Mesenchymal stem cell (in vitro differentiated cells and primary cell): ENCODE measurements around the gene SLC16A5.
A peak's percentile ranks its signal among the peaks of the same experiment; 100 is the strongest.

Experiments used
- DNase-seq: peaks from one replicate; pipeline ENCODE4 v3.0.0-alpha.2; 2013
- H2AFZ ChIP-seq: one replicate; pipeline ENCODE4 v1.6.1; 2013; ENCODE audit warnings: low read depth, mild to moderate bottlenecking, control low read depth, inconsistent platforms, low read length, moderate library complexity
- H2AK5ac ChIP-seq: 2 replicates; pipeline ENCODE4 v1.6.1; 2013; ENCODE audit warnings: low read length, moderate library complexity, mild to moderate bottlenecking, inconsistent platforms; ENCODE audit not compliant: severe bottlenecking
- H2BK120ac ChIP-seq: one replicate; pipeline ENCODE4 v1.6.1; 2013; ENCODE audit warnings: low read depth, mild to moderate bottlenecking, inconsistent platforms, low read length, moderate library complexity
- H2BK12ac ChIP-seq, 2 experiments: one replicate each; pipeline ENCODE4 v1.6.1; 2013; ENCODE audit warnings: inconsistent platforms in 2 of 2, low read length in 2 of 2, mild to moderate bottlenecking in 2 of 2, moderate library complexity in 2 of 2, control low read depth in 1 of 2
- H2BK15ac ChIP-seq: one replicate; pipeline ENCODE4 v1.6.1; 2013; ENCODE audit warnings: mild to moderate bottlenecking, low read depth, inconsistent platforms; ENCODE audit not compliant: poor library complexity, severe bottlenecking
- H2BK5ac ChIP-seq: 2 replicates; pipeline ENCODE4 v1.6.1; 2013; ENCODE audit warnings: low read depth, mild to moderate bottlenecking, low read length, control low read depth, inconsistent platforms; ENCODE audit not compliant: poor library complexity, severe bottlenecking
- H3K14ac ChIP-seq, 2 experiments: one replicate each; pipeline ENCODE4 v1.6.1; 2013; ENCODE audit warnings: inconsistent platforms in 2 of 2, low read length in 2 of 2, control low read depth in 1 of 2, mild to moderate bottlenecking in 1 of 2, moderate library complexity in 1 of 2
- H3K18ac ChIP-seq, 2 experiments: one replicate each; pipeline ENCODE4 v1.6.1; 2013; ENCODE audit warnings: inconsistent platforms in 2 of 2, low read length in 2 of 2, control low read depth in 1 of 2, low read depth in 1 of 2, mild to moderate bottlenecking in 1 of 2
- H3K23ac ChIP-seq, 2 experiments: one replicate each; pipeline ENCODE4 v1.6.1; 2013; ENCODE audit warnings: inconsistent platforms in 2 of 2, low read length in 2 of 2, mild to moderate bottlenecking in 2 of 2, moderate library complexity in 2 of 2, control low read depth in 1 of 2
- H3K27ac ChIP-seq: 2 replicates; pipeline ENCODE4 v1.5.1; 2013; ENCODE audit warnings: mild to moderate bottlenecking, moderate library complexity, low read length, control low read depth, inconsistent platforms; ENCODE audit not compliant: poor library complexity, severe bottlenecking
- H3K27me3 ChIP-seq, 2 experiments: 2 replicates each; pipeline versions ENCODE4 v1.6.1 to v1.7.0; 2013; ENCODE audit warnings: low read length in 2 of 2, mild to moderate bottlenecking in 2 of 2, moderate library complexity in 2 of 2, control low read depth in 1 of 2, inconsistent platforms in 1 of 2; ENCODE audit not compliant: control insufficient read depth in 1 of 2, insufficient read depth in 1 of 2
- H3K36me3 ChIP-seq, 2 experiments: 2 replicates each; pipeline versions ENCODE4 v1.6.1 to v1.7.0; 2013; ENCODE audit warnings: low read length in 2 of 2, control low read depth in 1 of 2, inconsistent platforms in 1 of 2, low read depth in 1 of 2, mild to moderate bottlenecking in 1 of 2; ENCODE audit not compliant: insufficient read depth in 2 of 2, control insufficient read depth in 1 of 2
- H3K4ac ChIP-seq, 2 experiments: one replicate each; pipeline ENCODE4 v1.6.1; 2013; ENCODE audit warnings: inconsistent platforms in 2 of 2, low read length in 2 of 2, mild to moderate bottlenecking in 2 of 2, moderate library complexity in 2 of 2, control low read depth in 1 of 2, low read depth in 1 of 2
- H3K4me1 ChIP-seq: 2 replicates; pipeline ENCODE4 v1.6.1; 2013; ENCODE audit warnings: low read depth, low read length, control low read depth; ENCODE audit not compliant: control insufficient read depth, insufficient read depth
- H3K4me2 ChIP-seq: 2 replicates; pipeline ENCODE4 v1.6.1; 2013; ENCODE audit warnings: low read length, mild to moderate bottlenecking, inconsistent platforms; ENCODE audit not compliant: poor library complexity, severe bottlenecking
- H3K4me3 ChIP-seq, 2 experiments: 2 replicates each; pipeline versions ENCODE4 v1.5.1 to v1.7.0; 2013; ENCODE audit warnings: low read length in 2 of 2, mild to moderate bottlenecking in 2 of 2, control low read depth in 1 of 2, low read depth in 1 of 2; ENCODE audit not compliant: insufficient read depth in 1 of 2
- H3K79me1 ChIP-seq: replicated peaks from 2 replicates; pipeline ENCODE4 v1.6.1; 2013; ENCODE audit warnings: mild to moderate bottlenecking, control low read depth, low read length, inconsistent platforms; ENCODE audit not compliant: poor library complexity, severe bottlenecking
- H3K9ac ChIP-seq: 2 replicates; pipeline ENCODE4 v1.7.0; 2013; ENCODE audit warnings: mild to moderate bottlenecking, low read length, moderate library complexity
- H3K9me3 ChIP-seq: 2 replicates; pipeline ENCODE4 v1.7.0; 2013; ENCODE audit warnings: mild to moderate bottlenecking, low read length; ENCODE audit not compliant: control insufficient read depth
- H4K8ac ChIP-seq: one replicate; pipeline ENCODE4 v1.6.1; 2013; ENCODE audit warnings: inconsistent platforms, mild to moderate bottlenecking, low read length, moderate library complexity
- H4K91ac ChIP-seq: one replicate; pipeline ENCODE4 v1.6.1; 2013; ENCODE audit warnings: mild to moderate bottlenecking, low read length, inconsistent platforms
- WGBS: methylation state at CpG from one replicate; pipeline ENCODE4 v1.1.7; 2013; ENCODE audit warnings: mixed read lengths; 5-methylcytosine and 5-hydroxymethylcytosine counted together

Gene SLC16A5

DNA sequence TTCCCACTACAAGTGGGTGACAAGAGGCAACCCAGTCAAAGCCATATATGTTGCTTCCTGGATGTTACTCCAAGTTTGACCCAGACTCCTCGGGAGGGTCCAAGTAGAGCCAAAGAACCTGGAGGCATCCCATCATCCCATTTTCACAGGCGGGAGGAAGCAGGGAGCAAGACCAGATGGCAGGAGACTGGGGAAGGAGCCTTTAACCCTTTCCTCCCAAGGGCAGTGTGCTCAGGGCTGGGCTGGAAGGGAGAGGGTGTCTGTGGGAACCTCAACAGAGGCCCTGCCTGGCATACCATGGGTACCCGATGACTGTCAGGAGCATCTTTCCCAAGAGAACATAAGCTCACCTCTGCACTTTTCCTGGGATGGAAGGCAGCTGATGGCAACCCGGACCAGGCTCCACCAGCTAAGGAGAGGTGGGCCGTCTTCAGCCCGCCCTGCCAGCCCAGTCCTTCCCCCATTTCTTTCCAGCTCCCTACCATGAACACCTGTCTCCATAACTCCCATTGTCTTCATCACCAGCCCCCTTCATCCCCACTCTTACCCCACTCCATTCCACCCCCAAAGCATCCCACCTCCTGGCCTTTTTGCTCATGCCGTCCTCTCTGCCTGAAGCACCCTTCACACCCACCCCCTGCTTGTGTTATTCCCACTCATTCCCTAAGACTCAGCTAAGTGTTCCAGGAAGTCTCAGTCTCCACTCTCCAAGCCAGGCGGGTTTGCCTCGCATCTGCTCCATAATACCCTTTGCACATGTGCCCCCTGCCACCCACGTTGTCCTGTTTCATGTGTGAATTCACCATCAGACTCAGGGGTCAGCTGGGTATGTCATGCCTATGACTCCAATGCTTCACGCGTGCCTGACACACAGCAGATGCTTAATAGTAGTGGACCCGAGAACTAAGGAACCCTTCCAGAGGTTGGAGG lies 5.9 kb upstream of the SLC16A5 start:
- H3K4me3 ChIP-seq = no peak overlapping the region
- peaks cover 2% of the 10 kb centered on the region for H3K79me1 ChIP-seq

GRCh38 chr17:75082683-75083082 lies 5.1 kb upstream of the SLC16A5 start:
- peak overlapping the region in 1 of 2 experiments; percentile 61 for H3K18ac ChIP-seq
- WGBS = 88% methylated on average over 6 of the region's 6 CpGs
- H2BK5ac ChIP-seq = no peak overlapping the region
- peak overlapping the region; percentile 29 for H4K8ac ChIP-seq
- no peak for DNase-seq
- no peak overlapping the region for H2BK15ac ChIP-seq
- H3K14ac ChIP-seq = no peak overlapping the region
- no peak overlapping the region for H3K4me3 ChIP-seq
- peak overlapping the region; percentile 92 for H2AK5ac ChIP-seq
- H3K27ac ChIP-seq = no peak overlapping the region
- H3K9ac ChIP-seq = no peak overlapping the region
- H3K27me3 ChIP-seq = no peaks in the 10 kb centered on the region
- peak overlapping the region in 1 of 2 experiments; percentile 32 for H3K4ac ChIP-seq
- H2BK120ac ChIP-seq = no peak overlapping the region
- no peaks in the 10 kb centered on the region for H3K9me3 ChIP-seq
- peak overlapping the region; percentile 69 to 70 for H2BK12ac ChIP-seq
- H3K79me1 ChIP-seq = peaks cover 2% of the 10 kb centered on the region
- no peak overlapping the region for H3K23ac ChIP-seq
- peak overlapping the region; percentile 3 for H4K91ac ChIP-seq
- H3K4me2 ChIP-seq = no peak overlapping the region
- peaks cover 0 to 2% of the 10 kb centered on the region in 2 experiments for H3K36me3 ChIP-seq
- peaks cover 44% of the 10 kb centered on the region for H3K4me1 ChIP-seq
- H2AFZ ChIP-seq = no peak overlapping the region

More for the DNA sequence above, 5.9 kb upstream of the SLC16A5 start:
- peaks cover 0 to 2% of the 10 kb centered on the region in 2 experiments for H3K36me3 ChIP-seq
- peak overlapping the region in 1 of 2 experiments; percentile 61 for H3K18ac ChIP-seq
- H4K8ac ChIP-seq = peak overlapping the region; percentile 19
- H3K27ac ChIP-seq = no peak overlapping the region
- H3K4me2 ChIP-seq = no peak overlapping the region
- no peaks in the 10 kb centered on the region for H3K27me3 ChIP-seq
- H2BK15ac ChIP-seq = no peak overlapping the region
- no peak overlapping the region for H3K9ac ChIP-seq
- H3K4ac ChIP-seq = peak overlapping the region in 1 of 2 experiments; percentile 18
- peak overlapping the region; percentile 34 to 69 for H2BK12ac ChIP-seq
- H3K4me1 ChIP-seq = peaks cover 48% of the 10 kb centered on the region
- H3K23ac ChIP-seq = no peak overlapping the region
- no peak overlapping the region for H2BK5ac ChIP-seq
- H3K14ac ChIP-seq = peak overlapping the region in 1 of 2 experiments; percentile 9
- DNase-seq = no peak
- H2BK120ac ChIP-seq = no peak overlapping the region
- 88% methylated on average over 11 of the region's 13 CpGs for WGBS
- H3K9me3 ChIP-seq = no peaks in the 10 kb centered on the region
- H2AK5ac ChIP-seq = peak overlapping the region; percentile 92
- H2AFZ ChIP-seq = no peak overlapping the region
- H4K91ac ChIP-seq = peak overlapping the region; percentile 9

- Histone ChIP-seq H3K18ac (peak overlapping the region; percentile 37 to 91), H2BK12ac (peak overlapping the region; percentile 85 to 92), H2AFZ (peak overlapping the region; percentile 43), H3K4ac (peak overlapping the region in 1 of 2 experiments; percentile 84), H3K9me3 (no peaks in the 10 kb centered on the region), H3K27ac (peak overlapping the region; percentile 86), H2BK15ac (peak overlapping the region; percentile 60), H3K79me1 (no peaks in the 10 kb centered on the region), H3K14ac (peak overlapping the region in 1 of 2 experiments; percentile 44), H3K23ac (peak overlapping the region in 1 of 2 experiments; percentile 80), H3K36me3 (no peaks in the 10 kb centered on the region), H3K9ac (no peak overlapping the region), H3K4me3 (no peak overlapping the region), H2BK5ac (peak overlapping the region; percentile 33), H3K4me2 (peak overlapping the region; percentile 34), H3K27me3 (no peaks in the 10 kb centered on the region), H3K4me1 (peaks cover 46% of the 10 kb centered on the region), H4K8ac (peak overlapping the region; percentile 92), H2BK120ac (peak overlapping the region; percentile 27), H4K91ac (peak overlapping the region; percentile 92), H2AK5ac (peak overlapping the region; percentile 80)
- DNase-seq = peak; percentile 72
- WGBS = 39% methylated on average over 14 of the region's 14 CpGs
Observed at GRCh38 chr17:75084039-75084660, 3.6 kb upstream of the SLC16A5 start.
